Motor neuron (in vitro differentiated cells): ENCODE data around the gene HABP4. TPM values are rescaled to one million over a fixed set of nuclear protein-coding genes. Genes with fewer than 3 reads are reported as not detected.
A peak's percentile ranks its signal among the peaks of the same experiment; 100 is the strongest.

Experiments used
- ATAC-seq, 8 experiments: fragments of 200-7000 bp; cut with Tn5 transposase; replicated peaks in 6 of 8; 2 replicates each; pipeline ENCODE4 v1.8.0; 2021; ENCODE audit warnings: mild to moderate bottlenecking in 8 of 8, moderate library complexity in 8 of 8
- H3K27ac ChIP-seq, 2 donors: fragments of 250-450 bp; sonication (Bioruptor Pico); 2 replicates each; pipeline ENCODE4 v1.9.0; 2021; ENCODE audit warnings: antibody characterized with exemption in 2 of 2, mild to moderate bottlenecking in 2 of 2, moderate library complexity in 1 of 2
- H3K4me1 ChIP-seq, 2 donors: fragments of 250-450 bp; sonication (Bioruptor Pico); replicated peaks in 1 of 2; 2 replicates each; pipeline ENCODE4 v1.6.1; 2021; ENCODE audit warnings: antibody characterized with exemption in 2 of 2, mild to moderate bottlenecking in 2 of 2, moderate library complexity in 1 of 2
- H3K4me3 ChIP-seq, 5 donors: fragments of 250-450 bp; sonication (Bioruptor Pico); 2 replicates each; pipeline ENCODE4 v1.9.0; 2021; ENCODE audit warnings: antibody characterized with exemption in 5 of 5, mild to moderate bottlenecking in 5 of 5, moderate library complexity in 4 of 5
- WGBS, 10 experiments: fragments of 450-650 bp; shearing (Covaris generic); methylation state at CpG; one replicate each; pipeline ENCODE4 v1.0.0; 2022; 5-methylcytosine and 5-hydroxymethylcytosine counted together
- in situ Hi-C, 9 experiments: fragments of 400-800 bp; cut with MboI; loops; one replicate each; pipeline ENCODE4 v1.15.0; 2021; ENCODE audit warnings: low sequenced_read_pairs in 9 of 9, low pct_unique_long_range_greater_than_20kb in 2 of 9; ENCODE audit not compliant: unreplicated experiment in 9 of 9
- total RNA-seq, 8 experiments: library from RNA; unstranded; fragments of 300-600 nt; gene quantifications; 2 replicates each; pipeline versions ENCODE4 v1.2.3 to v1.2.4, GENCODE V29; 2022

HABP4 gene
- total RNA-seq, 8 experiments from 2014 or later, result 4.0 to 30.2 (median 24.0) TPM

DNA sequence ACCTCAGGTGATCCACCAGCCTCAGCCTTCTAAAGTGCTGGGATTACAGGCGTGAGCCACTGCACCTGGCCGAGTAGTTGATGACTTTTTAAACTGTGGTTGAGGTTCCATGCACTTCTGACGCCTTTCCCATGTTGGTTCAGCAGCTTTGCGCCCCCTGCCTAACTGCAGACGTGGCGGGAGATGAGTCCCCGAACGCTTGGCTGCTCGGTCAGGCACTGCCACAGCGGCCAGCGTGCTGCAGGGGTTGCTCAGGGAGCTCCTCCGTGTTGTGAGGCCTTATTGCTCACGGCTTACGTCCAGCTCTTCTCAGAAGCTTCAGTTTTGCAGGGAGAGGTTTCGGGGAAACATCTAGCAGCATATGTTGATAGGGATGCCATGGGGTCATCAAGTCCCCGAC is 35.3 kb downstream of the HABP4 start:
- H3K4me1 ChIP-seq, result no peaks in the 10 kb centered on the region
- 90 to 100% (median 97%) methylated on average over 2 to 5 of the region's 16 CpGs; no CpG with 5 or more reads in 6 of the 10 experiments for WGBS, 10 experiments
- no peak overlapping the region for H3K4me3 ChIP-seq
- in situ Hi-C loops, result no loop called here
- H3K27ac ChIP-seq, result no peak overlapping the region
- ATAC-seq, result no peak

DNA sequence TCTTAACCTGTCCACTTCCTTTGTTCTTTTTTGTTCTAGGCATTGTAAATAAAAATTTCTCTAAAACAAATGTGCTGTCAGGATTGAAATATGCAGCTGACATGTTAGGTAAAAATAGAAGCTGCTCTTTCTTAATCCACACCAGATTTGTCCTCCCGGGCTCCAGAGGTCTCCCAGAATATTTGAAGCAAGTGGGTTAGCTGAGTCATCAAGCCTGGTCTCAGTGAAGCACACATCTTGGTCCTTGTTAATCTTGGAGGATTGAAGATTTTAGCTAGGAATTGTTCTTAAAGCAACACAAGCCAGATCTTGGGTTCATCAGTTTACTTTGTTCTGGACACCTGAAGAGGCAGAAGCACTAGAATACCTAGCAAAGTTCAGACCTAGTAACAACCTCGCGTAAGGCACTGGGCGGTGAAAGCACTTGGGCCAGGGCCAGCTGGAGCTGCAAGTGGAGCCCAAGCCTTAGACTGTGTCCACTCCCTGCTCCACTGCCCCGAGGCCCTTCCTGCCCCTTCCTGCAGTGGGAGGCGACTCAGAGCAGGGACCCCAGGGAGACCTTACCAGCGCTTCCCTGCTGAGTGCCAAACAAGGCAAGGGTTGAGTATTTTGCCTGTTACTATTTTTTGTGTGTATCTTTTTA is 36.5 kb downstream of the HABP4 start:
- Histone ChIP-seq H3K4me1 (no peaks in the 10 kb centered on the region), H3K4me3 (no peak overlapping the region), H3K27ac (no peak overlapping the region)
- in situ Hi-C loops, result no loop called here
- peak in 4 of 8 experiments; percentile 18 to 87 (median 75) for ATAC-seq
- 0 to 100% (median 46%) methylated on average over 2 to 5 of the region's 7 CpGs; no CpG with 5 or more reads in 6 of the 10 experiments for WGBS, 10 experiments

DNA sequence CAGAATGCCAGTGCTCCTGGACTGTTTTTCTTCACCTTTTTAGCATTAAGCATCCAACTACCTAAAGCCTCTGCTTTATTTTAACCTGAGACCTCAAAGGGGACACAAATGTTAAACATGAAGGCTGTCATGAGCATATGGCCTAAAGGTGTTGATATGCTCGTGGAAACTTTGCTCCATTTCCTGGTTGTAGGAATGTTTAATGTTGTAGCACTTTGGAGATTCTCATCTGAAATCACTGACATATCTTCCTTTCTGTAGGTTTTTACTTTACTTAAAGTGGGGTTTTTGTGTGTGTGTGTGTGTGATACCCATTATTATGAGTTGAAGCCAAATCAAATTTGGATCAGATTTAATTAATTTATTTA is 37.0 kb downstream of the HABP4 start:
- in situ Hi-C loops, result no loop called here
- 0 to 100% (median 100%) methylated on average over 1 of the region's 1 CpG; no CpG with 5 or more reads in 6 of the 10 experiments for WGBS, 10 experiments

DNA sequence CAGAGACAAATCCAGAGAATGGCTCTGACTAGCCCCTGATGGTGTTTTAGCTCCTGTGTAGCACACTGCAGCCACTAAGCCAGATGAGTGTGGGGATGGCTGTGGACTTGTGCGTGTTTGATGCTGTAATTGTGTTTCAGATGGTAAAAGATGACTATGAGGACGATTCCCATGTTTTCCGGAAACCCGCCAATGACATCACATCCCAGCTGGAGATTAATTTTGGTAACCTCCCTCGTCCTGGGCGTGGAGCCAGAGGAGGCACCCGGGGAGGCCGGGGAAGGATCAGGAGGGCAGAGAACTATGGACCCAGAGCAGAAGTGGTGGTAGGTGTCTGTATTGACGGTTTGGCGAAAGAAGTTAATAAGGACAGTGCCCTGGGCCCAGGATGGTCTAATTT is 38.0 kb downstream of the HABP4 start:
- in situ Hi-C loops, result no loop called here
- Histone ChIP-seq H3K4me1 (no peaks in the 10 kb centered on the region), H3K4me3 (no peak overlapping the region), H3K27ac (no peak overlapping the region)
- WGBS, 10 experiments, result 9 to 100% (median 92%) methylated on average over 1 to 8 of the region's 10 CpGs; no CpG with 5 or more reads in 3 of the 10 experiments
- peak in 1 of 8 experiments; percentile 45 for ATAC-seq

More for the DNA sequence above, 37.0 kb downstream of the HABP4 start:
- peak in 1 of 8 experiments; percentile 8 for ATAC-seq
- Histone ChIP-seq H3K4me3 (no peak overlapping the region), H3K27ac (no peak overlapping the region), H3K4me1 (no peaks in the 10 kb centered on the region)

DNA sequence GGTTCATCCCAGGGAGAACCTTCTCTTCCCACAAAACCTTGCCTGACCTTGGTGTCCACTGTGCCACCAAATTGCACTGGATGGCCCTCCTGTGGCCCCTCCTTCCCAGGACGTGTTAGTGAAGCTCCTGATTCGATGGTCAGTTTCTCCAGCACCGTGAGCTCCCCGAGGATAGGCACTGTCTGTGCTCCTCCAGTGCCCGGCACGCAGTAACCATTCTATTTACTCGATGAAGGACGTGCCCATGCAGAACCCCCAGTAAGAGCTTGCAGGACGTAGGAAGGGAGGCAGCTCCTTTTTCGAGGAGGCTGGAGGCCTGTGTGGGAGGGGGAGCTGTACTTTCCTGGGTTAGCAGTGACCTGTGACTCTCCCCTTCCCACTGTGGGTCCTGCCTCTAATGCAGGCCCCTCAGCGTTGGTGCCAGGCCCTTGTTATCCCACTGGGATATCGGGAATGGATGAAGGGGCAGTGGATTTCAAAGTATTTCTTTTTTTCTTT is 39.6 kb downstream of the HABP4 start:
- Histone ChIP-seq H3K4me1 (no peaks in the 10 kb centered on the region), H3K4me3 (no peak overlapping the region), H3K27ac (no peak overlapping the region)
- in situ Hi-C loops, result no loop called here
- WGBS, 10 experiments, result 60 to 100% (median 86%) methylated on average over 1 to 8 of the region's 12 CpGs; no CpG with 5 or more reads in 4 of the 10 experiments
- no peak for ATAC-seq

DNA sequence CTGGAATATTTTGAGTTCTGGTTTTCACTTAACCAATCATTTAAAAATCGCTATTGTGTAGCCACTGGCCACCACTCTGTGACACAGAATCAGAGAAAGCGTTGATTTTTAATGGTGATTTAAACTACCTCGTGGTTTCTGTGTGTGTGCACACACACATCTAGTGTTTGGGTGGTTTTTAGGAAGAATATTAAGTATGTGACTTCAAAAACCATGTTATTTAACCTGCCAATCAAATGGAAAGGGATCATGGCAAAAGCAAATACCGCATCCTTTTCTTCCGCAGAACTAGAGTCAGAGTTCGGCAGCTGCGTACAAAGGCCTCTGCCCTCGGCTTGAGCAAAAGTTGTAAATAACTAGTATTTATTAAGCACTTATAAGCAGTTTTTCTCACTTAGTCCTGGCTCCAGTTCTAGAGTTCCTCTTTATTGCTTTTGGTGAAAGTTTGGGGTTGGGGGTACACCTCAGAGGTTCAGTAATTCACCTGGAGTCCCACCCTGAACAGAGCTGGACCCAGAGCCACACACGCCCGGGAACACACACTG is 40.6 kb downstream of the HABP4 start:
- in situ Hi-C loops, result no loop called here
- Histone ChIP-seq H3K4me1 (no peaks in the 10 kb centered on the region), H3K27ac (no peak overlapping the region)

DNA sequence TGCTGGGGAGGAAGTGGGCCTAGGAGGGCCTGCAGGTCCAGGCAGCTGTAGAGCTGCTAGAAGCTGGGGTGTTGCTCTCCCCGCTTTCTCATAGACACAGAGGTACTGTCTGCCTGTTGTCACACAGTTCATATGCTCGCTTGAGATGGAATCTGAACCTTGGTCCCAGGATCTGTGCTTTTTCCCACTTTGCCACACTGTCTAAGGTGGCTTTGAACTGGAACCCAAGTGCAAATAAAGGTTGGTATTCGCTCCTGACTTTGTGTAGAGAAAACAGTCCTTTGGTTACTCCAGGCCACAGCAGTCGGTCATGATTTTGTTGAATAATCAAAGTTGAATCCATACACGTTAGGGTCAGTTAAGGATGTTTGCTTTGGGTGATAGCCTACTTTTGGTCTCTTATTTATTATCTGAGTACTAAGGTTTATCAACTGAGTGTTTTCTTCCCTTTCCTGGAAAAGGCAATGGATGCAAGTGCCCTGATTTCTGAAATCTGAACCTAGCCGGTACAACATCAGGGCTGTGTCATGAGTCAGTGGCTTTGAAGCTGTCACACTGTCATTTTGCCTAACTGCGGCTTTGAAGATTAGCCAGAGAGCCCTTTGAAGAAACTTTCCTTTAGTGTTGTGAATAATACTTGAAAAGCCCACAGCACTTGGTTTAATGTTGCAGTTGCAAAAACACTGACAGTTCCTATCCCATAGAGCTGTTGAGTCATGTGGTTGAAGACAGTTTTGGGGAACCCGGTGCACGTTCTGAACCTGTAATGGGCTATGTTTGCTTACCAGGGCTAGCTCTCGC is 41.3 kb downstream of the HABP4 start:
- H3K4me1 ChIP-seq, result no peaks in the 10 kb centered on the region
- WGBS, 10 experiments, result 46 to 97% (median 88%) methylated on average over 2 to 8 of the region's 10 CpGs; no CpG with 5 or more reads in 1 of the 10 experiments
- in situ Hi-C loops, result no loop called here
- H3K4me3 ChIP-seq, result no peak overlapping the region
- ATAC-seq, result no peak
- no peak overlapping the region for H3K27ac ChIP-seq

More for the DNA sequence above, 40.6 kb downstream of the HABP4 start:
- no peak for ATAC-seq
- H3K4me3 ChIP-seq, result no peak overlapping the region
- WGBS, 10 experiments, result 80 to 100% (median 94%) methylated on average over 1 to 8 of the region's 10 CpGs; no CpG with 5 or more reads in 1 of the 10 experiments

DNA sequence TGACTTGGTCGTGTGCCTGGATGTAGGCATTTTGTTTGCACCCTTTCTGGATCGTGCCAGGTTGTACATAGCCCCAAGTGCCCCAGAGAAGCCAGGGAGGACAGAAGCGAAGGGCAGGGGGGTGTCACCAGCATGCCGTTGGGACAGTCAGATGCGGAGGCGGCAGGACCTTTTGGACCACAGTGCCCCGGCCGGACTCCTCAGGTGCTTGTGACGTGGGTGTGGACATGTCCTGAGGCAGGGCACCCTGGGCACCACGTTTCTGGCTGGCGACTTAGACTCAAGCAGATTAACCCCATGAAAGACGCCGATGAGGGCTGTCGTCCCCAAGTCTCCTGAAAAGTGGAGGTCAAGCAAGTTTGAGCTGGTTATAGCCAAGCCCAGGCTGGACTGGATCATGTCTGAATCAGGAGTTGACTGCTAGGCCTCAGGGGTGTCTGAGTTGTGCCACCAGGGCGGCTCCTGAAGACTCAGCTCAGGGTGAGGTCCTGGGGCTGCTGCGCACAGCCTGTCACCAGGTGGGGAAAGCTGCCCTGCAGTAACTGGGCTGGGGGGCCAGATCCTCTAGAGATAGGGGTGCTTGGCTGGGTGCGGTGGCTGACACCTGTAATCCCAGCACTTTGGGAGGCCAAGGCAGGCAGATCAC is 42.0 kb downstream of the HABP4 start:
- H3K4me1 ChIP-seq, result no peaks in the 10 kb centered on the region
- no peak overlapping the region for H3K27ac ChIP-seq
- WGBS, 10 experiments, result 80 to 100% (median 100%) methylated on average over 1 to 10 of the region's 17 CpGs; no CpG with 5 or more reads in 3 of the 10 experiments
- in situ Hi-C loops, result no loop called here
- ATAC-seq, result no peak
- no peak overlapping the region for H3K4me3 ChIP-seq

DNA sequence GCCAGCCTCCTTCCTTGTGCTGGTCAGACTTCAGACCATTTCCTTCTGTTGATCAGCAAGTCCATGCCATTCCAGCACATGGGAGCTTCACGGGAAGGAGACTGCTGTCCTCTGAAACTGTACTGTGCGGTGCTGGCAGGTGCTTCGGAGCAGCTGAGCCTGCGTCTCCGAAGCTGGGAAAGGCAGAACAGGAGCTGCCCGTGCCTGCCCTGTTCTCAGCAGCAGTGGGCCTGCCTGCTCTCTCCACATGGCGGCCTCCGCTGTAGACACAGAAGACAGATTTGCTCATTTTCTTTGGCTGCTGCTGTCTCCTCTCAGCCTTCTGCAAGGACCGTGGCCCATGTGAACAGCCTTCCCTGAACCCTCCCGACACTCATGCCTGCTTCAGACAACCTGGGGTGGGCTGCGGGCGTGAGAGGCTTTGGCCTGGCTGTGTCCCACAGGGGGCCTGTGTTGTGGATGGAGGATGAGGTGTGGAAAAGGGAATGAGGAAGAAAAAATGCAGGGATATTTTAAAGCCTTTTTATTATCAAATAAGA is 43.1 kb downstream of the HABP4 start:
- Histone ChIP-seq H3K27ac (no peak overlapping the region), H3K4me1 (no peaks in the 10 kb centered on the region), H3K4me3 (no peak overlapping the region)
- WGBS, 10 experiments, result 58 to 100% (median 98%) methylated on average over 1 to 7 of the region's 12 CpGs; no CpG with 5 or more reads in 4 of the 10 experiments
- ATAC-seq, result peak in 5 of 8 experiments; percentile 14 to 49 (median 46)
- in situ Hi-C loops, result no loop called here

DNA sequence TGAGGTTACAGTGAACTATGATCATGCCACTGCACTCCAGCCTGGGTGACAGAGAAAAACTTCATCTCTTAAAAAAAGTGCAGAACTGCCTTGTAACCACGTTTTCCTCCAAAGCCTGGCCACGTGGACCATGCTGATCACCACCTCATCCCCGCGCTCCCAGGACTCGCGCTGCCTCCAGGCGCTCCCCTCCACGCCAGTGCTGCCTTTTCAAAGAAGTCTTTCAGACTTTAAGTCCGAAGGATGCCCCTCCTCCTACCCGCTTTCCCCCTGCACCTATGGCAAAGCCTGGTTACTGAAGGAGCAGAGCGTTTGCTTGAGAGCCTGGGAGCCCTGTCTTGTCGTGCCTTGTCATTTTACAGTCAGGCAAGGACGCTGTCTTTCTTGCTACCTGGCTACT is 43.8 kb downstream of the HABP4 start:
- H3K27ac ChIP-seq, result no peak overlapping the region
- in situ Hi-C loops, result no loop called here
- peaks cover 0 to 1% of the 10 kb centered on the region in 2 donors for H3K4me1 ChIP-seq
- WGBS, 10 experiments, result 40 to 100% (median 89%) methylated on average over 1 to 11 of the region's 13 CpGs; no CpG with 5 or more reads in 2 of the 10 experiments
- ATAC-seq, result peak in 1 of 8 experiments; percentile 40
- no peak overlapping the region for H3K4me3 ChIP-seq

DNA sequence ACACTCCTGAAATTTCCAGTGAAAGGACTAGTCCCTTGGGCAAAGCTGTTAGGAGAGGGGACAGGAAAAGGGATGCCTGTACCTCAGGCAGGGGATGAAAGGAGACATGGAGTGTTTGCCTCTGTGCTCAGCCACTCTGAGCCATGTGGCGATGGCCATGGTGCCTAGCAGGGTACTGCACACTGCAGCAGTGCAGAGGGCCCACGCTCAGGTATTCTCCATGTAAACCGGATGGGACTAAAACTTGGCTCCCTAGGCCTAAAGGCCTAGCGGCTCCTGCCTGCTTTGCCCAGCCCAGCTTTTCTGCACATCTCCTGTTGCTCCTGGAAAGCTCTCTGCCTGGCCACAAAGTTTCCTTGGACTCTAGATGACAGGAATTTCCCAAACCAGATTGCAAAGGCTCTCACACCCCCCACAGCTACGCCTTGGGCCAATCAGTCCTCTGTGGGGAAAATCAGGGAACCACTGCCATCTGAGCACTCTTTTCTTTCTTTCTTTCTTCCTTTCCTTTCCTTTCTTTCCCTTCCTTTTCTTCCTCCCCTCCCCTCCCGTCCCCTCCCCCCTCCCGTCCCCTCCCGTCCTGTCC is 44.3 kb downstream of the HABP4 start:
- Histone ChIP-seq H3K4me3 (no peak overlapping the region), H3K27ac (no peak overlapping the region), H3K4me1 (peaks cover 0 to 3% of the 10 kb centered on the region in 2 donors)
- WGBS, 10 experiments, result 79 to 100% (median 88%) methylated on average over 1 to 4 of the region's 8 CpGs; no CpG with 5 or more reads in 6 of the 10 experiments
- in situ Hi-C loops, result no loop called here
- ATAC-seq, result peak in 1 of 8 experiments; percentile 10

DNA sequence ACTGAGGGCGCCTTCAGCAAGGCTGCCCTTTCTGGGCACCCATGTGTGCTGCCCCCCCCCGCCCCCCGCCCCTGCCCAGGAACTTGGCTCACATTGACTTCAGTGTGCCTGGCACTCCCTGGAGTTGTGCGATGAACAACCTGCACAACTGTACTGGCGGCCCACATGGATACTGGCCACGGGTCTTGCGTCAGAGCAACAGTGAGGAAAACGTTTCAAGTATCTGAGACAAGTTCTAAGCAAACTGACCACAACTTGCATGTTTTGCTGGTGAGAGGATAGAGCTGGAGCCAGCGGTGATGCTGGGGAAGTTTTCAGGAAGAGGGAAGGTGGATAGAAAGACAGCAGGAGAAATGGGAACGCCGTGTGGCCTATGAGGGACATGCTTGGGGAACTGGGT is 45.4 kb downstream of the HABP4 start:
- no peak for ATAC-seq
- H3K4me1 ChIP-seq, result peaks cover 0 to 3% of the 10 kb centered on the region in 2 donors
- no peak overlapping the region for H3K27ac ChIP-seq
- no peak overlapping the region for H3K4me3 ChIP-seq
- in situ Hi-C loops, result no loop called here
- WGBS, 10 experiments, result 20 to 100% (median 87%) methylated on average over 1 to 7 of the region's 11 CpGs; no CpG with 5 or more reads in 4 of the 10 experiments
